H1 (cell line): ENCODE measurements around the gene PHYH.

ENCODE experiments used
- MAX ChIP-seq: IDR thresholded peaks from 2 replicates; pipeline ENCODE4 v1.6.1; 2012; ENCODE audit warnings: inconsistent platforms
- PHF8 ChIP-seq: fragments of 200-600 bp; sonication (generic); conservative IDR thresholded peaks from 2 replicates; pipeline ENCODE4 v1.7.1; 2012; ENCODE audit warnings: low read depth, mild to moderate bottlenecking, inconsistent platforms, low read length, moderate library complexity

GRCh38 chr10:13276749-13277365, 23.0 kb downstream of the PHYH start:
- TF ChIP-seq PHF8 (no peak), MAX (no peak)
